Heart right ventricle (tissue), 16 donors: ENCODE data around the gene RAMAC. TPM values are rescaled to one million over a fixed set of nuclear protein-coding genes. Genes with fewer than 3 reads are reported as not detected.

Experiments used
- ATAC-seq, 8 donors: fragments of 200-7000 bp; cut with Tn5 transposase; one replicate each; pipeline ENCODE4 v1.9.1; 2020; ENCODE audit warnings: mild to moderate bottlenecking in 8 of 8, moderate library complexity in 8 of 8, moderate number of reproducible peaks in 1 of 8
- DNase-seq, 2 donors: peaks; one replicate each; pipeline ENCODE4 v3.0.0-alpha.2; 2020
- H3K27ac ChIP-seq, 10 donors: fragments of 200-600 bp; sonication (generic) in 2 of 10; one replicate each; pipeline versions ENCODE4 v1.5.0 to v1.8.0; 2020 to 2022; ENCODE audit warnings: mild to moderate bottlenecking in 3 of 10
- H3K27me3 ChIP-seq, 7 donors: fragments of 200-600 bp; one replicate each; pipeline ENCODE4 v1.8.0; 2021 to 2022; ENCODE audit warnings: mild to moderate bottlenecking in 2 of 7
- H3K36me3 ChIP-seq, 9 donors: fragments of 200-600 bp; sonication (generic) in 1 of 9; one replicate each; pipeline versions ENCODE4 v1.5.0 to v1.8.0; 2020 to 2022; ENCODE audit warnings: mild to moderate bottlenecking in 2 of 9
- H3K4me1 ChIP-seq, 9 donors: fragments of 200-600 bp; sonication (generic) in 1 of 9; one replicate each; pipeline versions ENCODE4 v1.5.0 to v1.8.0; 2020 to 2022; ENCODE audit warnings: mild to moderate bottlenecking in 4 of 9
- H3K4me3 ChIP-seq, 10 donors: fragments of 200-600 bp; sonication (generic) in 2 of 10; one replicate each; pipeline versions ENCODE4 v1.5.0 to v1.8.0; 2020 to 2022; ENCODE audit warnings: mild to moderate bottlenecking in 7 of 10, moderate library complexity in 2 of 10
- H3K9me3 ChIP-seq, 11 donors: fragments of 200-600 bp in 10 of 11; sonication (generic) in 2 of 11; one replicate each; pipeline versions ENCODE4 v1.5.0 to v1.8.0; 2013 to 2022; ENCODE audit warnings: mild to moderate bottlenecking in 2 of 11, control low read depth in 1 of 11, moderate library complexity in 1 of 11
- CTCF ChIP-seq, 9 donors: fragments of 200-600 bp; sonication (generic) in 2 of 9; IDR thresholded peaks; one replicate each; pipeline versions ENCODE4 v1.5.0 to v1.8.0; 2021 to 2022; ENCODE audit warnings: antibody characterized with exemption in 9 of 9, mild to moderate bottlenecking in 5 of 9, moderate library complexity in 1 of 9
- WGBS, 2 donors: extraction: QIAGEN DNeasy Blood & Tissue Kit; methylation state at CpG; one replicate each; pipeline ENCODE4 v1.1.7; 2013; ENCODE audit warnings: inconsistent platforms in 1 of 2; 5-methylcytosine and 5-hydroxymethylcytosine counted together
- intact Hi-C, 10 donors: fragments of 100-400 bp; cut with DNase I; formaldehyde crosslinking; loops; one replicate each; pipeline versions ENCODE4 v1.11.1 to v1.14.2; 2022
- polyA plus RNA-seq, 2 donors: library from polyadenylated mRNA; stranded (reverse); fragments of 200-250 nt; gene quantifications; one replicate each; pipeline ENCODE4 v1.2.3, GENCODE V29; 2013
- total RNA-seq, 10 donors: library from RNA; stranded (reverse); fragmentation: NEBNext Ultra II Directional in 3 of 10; extraction: Animal tissue kit (Norgen Biotek cat#: 25700) in 3 of 10; gene quantifications; one replicate each; pipeline versions ENCODE4 v1.2.1 to v1.2.4, GENCODE V29; 2021 to 2023
- donor health status: Arrhythmogenic right ventricular cardiomyopathy.
- donor health status: ischemic (EF 13 %, LVEDD 7.1; RV severe dilation, severe dysfunction).
- donor health status: healthy with polysubstance abuse.
- donor health status: DM: no; HTN: yes; CAD: no.
- donor health status: DM: no; HTN: no; CAD: no.
- donor health status: ischemic (EF 25% LVEDD 6.9; RV normal size, moderate dysfunction).
- donor health status: ischemic (EF 25% LVEDD 5.7; RV mildly dilated, moderate dysfunction).
- donor health status: healthy.
- donor health status: DM: yes; HTN: yes; CAD: no.
- donor health status: Ischemic cardiomyopathy.
- donor health status: ischemic (EF 35%, LVEDD 5.7; RV mildly dilated, moderate dysfunction).
- donor health status: nonischemic (EF 11% LVEDD 7.7; RV severe dilation, severe dysfunction).
- donor health status: DM: yes; HTN: yes; CAD: no.
- donor health status: PGD.
- donor health status: ischemic (EF 29% LVEDD 5.4; RV normal size, mild dysfunction).
- donor health status: nonischemic (EF 23%, LVEDD 6.1; RV moderate dilation, normal function).

Gene RAMAC
- total and polyA plus RNA-seq, 12 donors, result 11.8 to 20.4 (median 14.4) TPM

DNA sequence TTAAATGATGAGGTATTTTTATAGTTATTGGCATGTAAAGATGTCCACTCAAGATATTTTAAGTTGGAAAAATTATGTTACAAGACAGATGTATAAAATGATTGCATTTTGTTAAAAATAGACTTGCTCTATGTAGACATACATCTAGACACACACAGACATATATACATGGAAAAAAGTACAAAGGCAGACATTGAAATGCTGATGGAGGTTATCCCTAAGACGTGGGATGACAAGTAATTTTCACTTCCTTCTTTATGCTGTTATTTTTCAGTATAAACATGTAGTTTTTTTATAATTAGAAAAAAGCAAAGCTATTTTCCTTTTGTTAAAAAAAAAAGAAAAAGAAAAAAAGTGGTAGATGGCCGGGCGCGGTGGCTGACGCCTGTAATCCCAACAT lies 40.7 kb upstream of the RAMAC start:
- no peak for TF ChIP-seq CTCF (IDR thresholded peaks at IDR 0.05)
- ATAC-seq (no peak), DNase-seq (no peak)
- WGBS, 2 donors, result 86 to 95% methylated on average over 5 of the region's 5 CpGs
- Histone ChIP-seq H3K4me1 (peaks cover 0 to 4% (median 0%) of the 10 kb centered on the region in 9 donors), H3K36me3 (no peaks in the 10 kb centered on the region), H3K4me3 (no peak overlapping the region), H3K27me3 (peaks cover 0 to 8% (median 0%) of the 10 kb centered on the region in 7 donors), H3K27ac (no peak overlapping the region), H3K9me3 (no peaks in the 10 kb centered on the region)
- intact Hi-C loops, result no loop called here

DNA sequence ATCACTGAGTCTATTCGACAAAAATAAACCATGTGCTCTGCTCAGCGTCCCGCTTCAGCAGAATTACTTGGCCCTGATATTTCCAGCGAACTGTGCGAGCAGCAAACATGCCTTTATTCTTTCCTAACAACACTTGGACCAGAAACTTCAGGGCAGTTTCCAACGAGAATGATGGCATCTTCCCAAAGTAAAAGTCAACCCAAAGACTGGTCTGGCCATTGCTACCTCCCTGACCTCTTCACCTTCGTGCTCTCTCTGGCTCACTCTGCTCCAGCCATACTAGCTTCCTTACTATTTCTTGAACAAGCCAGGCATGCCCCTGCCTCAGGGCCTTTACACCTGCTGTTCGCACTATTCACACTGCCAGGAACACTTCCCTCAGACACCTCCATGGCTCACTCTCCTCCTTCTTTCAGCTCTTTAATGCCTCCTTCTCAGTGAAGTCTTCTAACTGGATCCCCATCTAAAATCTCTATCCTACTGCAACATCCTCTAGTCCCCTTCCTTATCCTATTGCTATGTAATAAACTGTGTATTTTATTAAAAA lies 39.8 kb upstream of the RAMAC start:
- Histone ChIP-seq H3K27me3 (peaks cover 0 to 12% (median 0%) of the 10 kb centered on the region in 7 donors), H3K36me3 (no peaks in the 10 kb centered on the region), H3K4me3 (no peak overlapping the region), H3K27ac (no peak overlapping the region), H3K4me1 (peaks cover 0 to 13% (median 1%) of the 10 kb centered on the region in 9 donors), H3K9me3 (no peaks in the 10 kb centered on the region)
- intact Hi-C loops, result no loop called here
- 83 to 89% methylated on average over 8 of the region's 8 CpGs for WGBS, 2 donors
- ATAC-seq, result no peak
- no peak for DNase-seq
- TF ChIP-seq CTCF (IDR thresholded peaks at IDR 0.05), result no peak

DNA sequence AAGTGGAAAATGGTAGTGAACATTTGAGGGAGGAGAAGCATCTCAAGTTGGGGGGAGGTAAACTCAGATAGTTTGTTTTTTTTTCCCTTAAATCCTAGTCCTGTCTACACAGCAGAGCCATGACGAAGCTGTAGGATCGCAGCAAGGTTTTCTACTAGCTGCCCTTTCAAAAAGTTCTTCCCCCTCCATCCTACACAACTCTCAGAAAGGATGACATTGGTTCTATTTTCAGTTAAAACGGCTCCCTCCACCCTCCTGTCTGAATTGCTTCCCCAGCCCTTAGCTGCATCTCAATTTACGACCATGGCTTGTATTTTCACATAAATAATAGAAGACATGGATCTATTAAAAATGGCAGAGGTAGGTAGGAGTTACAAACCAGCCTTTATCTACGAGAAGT lies 35.7 kb upstream of the RAMAC start:
- H3K4me1 ChIP-seq, result peaks cover 0 to 22% (median 5%) of the 10 kb centered on the region in 9 donors
- no peaks in the 10 kb centered on the region for H3K36me3 ChIP-seq
- intact Hi-C loops, result no loop called here
- no peak overlapping the region for H3K27ac ChIP-seq
- peaks cover 0 to 33% (median 8%) of the 10 kb centered on the region in 7 donors for H3K27me3 ChIP-seq
- ATAC-seq (no peak), DNase-seq (no peak)
- WGBS, 2 donors, result 74 to 83% methylated on average over 5 of the region's 5 CpGs
- no peak for TF ChIP-seq CTCF (IDR thresholded peaks at IDR 0.05)
- no peaks in the 10 kb centered on the region for H3K9me3 ChIP-seq
- no peak overlapping the region for H3K4me3 ChIP-seq

DNA sequence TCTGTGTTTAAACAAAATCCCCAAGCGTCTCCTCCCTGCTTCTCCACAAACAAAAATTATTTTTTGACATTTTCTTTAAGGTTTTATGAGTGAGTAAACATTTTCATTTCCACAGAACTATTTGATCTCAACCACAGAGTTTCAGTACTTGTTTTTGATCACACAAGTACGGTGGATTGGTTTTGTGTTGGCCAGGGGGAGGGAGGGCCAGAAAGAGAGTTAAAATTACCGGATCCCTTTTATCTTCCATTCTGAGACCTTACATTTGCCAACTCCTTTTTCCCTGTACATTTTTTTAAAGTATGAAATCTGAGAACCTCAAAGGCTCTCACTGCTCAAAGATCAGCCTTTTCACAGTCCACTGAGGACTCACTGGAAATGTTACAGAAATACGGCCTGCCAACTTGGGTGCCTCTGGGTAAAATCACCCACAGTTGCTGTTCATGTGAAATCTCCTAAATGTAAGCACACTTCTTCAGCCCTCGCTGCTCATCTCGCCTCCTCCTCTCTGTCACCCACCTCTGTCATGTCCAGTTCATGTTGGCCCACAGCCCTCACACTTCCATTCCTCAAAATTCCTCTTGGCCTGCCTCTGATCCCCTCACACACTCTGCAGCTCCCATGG lies 35.2 kb upstream of the RAMAC start:
- peaks cover 0 to 22% (median 5%) of the 10 kb centered on the region in 9 donors for H3K4me1 ChIP-seq
- ATAC-seq (peak in 3 of 8 donors; percentile 8 to 23 (median 22)), DNase-seq (no peak)
- H3K36me3 ChIP-seq, result no peaks in the 10 kb centered on the region
- TF ChIP-seq CTCF (IDR thresholded peaks at IDR 0.05), result no peak
- H3K27ac ChIP-seq, result peak overlapping the region in 1 of 10 donors; percentile 78
- no peaks in the 10 kb centered on the region for H3K9me3 ChIP-seq
- intact Hi-C loops, result no loop called here
- H3K27me3 ChIP-seq, result peaks cover 0 to 33% (median 8%) of the 10 kb centered on the region in 7 donors
- WGBS, 2 donors, result 53 to 69% methylated on average over 6 of the region's 6 CpGs
- peak overlapping the region in 5 of 10 donors; percentile 57 to 64 (median 63) for H3K4me3 ChIP-seq
